ENCODE measurements around the gene SLC4A11.

The SLC4A11 gene

GRCh38 chr20:3246682-3247081 is 7.7 kb upstream of the SLC4A11 start:
- DNase-seq (ENCODE audit: low read depth in 2 of 2) = no peak

- DNase-seq (ENCODE audit: low read depth in 2 of 2) = no peak
Measured at GRCh38 chr20:3245711-3246110, 6.7 kb upstream of the SLC4A11 start.

DNA sequence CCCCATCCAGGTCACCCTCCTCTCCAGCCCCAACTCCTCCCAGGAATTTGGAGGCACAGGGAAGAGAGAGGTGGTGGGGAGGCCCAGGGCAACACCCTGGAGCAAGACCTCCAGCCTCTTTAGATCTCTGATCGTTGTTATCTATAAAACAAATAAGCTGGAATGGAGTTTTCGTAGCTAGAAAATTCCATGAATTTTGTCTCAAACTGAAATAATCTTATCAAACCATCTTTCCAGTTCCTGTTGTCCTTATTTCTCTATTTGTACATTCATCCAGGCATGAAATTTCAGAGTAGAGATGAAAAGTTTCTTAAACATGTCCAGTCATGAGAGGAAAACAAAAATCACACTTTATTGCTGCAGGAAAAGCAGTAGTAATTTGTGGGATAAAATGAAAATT is 6.2 kb upstream of the SLC4A11 start:
- DNase-seq (ENCODE audit: low read depth in 2 of 2) = no peak

GRCh38 chr20:3244613-3245012 is 5.6 kb upstream of the SLC4A11 start:
- DNase-seq (ENCODE audit: low read depth in 2 of 2) = no peak

DNA sequence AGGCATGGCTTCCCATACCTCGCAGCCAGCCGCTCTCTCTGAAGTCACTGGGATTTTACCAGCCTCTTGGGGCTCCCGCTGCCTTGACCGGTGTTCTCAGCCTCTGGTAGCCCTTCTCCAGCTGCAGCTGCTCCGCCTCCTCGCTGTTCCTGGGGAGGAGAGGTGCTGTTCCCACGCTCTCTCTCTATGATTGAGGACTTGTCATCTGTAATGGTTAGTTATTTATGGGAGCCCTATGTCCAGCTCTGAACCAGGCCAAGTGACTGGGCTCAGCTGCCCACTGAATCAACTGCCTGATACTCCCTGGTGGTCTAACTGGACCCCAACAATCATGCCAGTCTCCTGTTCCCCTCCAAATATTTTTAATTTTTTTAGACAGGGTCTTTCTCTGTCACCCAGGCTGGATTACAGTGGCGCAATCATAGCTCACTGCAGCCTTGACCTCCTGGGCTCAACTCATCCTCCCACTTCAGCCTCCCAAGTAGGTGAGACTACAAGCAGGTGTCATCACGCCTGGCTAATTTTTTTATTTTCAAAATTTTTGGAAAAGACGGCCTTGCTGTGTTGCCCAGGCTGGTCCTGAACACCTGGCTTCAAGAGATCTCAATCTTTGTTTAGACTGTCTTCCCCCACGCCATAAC is 4.8 kb upstream of the SLC4A11 start:
- DNase-seq (ENCODE audit: low read depth in 2 of 2) = no peak

DNA sequence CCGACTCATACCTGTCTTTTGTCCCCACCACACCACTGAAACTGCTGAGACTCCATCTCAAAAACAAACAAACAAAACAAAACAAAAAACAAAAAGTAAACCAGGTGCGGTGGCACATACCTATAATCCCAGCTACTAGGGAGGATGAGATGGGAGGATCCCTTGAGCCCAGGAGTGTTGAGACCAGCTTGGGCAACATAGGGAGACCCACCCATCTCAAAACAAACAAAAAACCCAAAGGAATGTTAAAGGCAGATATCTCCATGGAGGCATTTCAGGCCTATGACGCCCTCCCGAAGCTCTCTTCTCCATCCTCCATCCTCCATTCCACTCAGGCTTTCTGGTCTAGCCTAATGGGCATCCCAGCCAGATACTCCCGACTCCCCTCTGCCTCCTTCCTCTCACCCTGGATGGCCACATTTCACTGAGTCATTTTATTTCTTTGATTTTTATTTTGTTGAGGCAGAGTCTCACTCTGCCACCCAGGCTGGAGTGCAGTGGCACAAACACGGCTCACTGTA is 3.2 kb upstream of the SLC4A11 start:
- no peak for DNase-seq (ENCODE audit: low read depth in 2 of 2)

DNA sequence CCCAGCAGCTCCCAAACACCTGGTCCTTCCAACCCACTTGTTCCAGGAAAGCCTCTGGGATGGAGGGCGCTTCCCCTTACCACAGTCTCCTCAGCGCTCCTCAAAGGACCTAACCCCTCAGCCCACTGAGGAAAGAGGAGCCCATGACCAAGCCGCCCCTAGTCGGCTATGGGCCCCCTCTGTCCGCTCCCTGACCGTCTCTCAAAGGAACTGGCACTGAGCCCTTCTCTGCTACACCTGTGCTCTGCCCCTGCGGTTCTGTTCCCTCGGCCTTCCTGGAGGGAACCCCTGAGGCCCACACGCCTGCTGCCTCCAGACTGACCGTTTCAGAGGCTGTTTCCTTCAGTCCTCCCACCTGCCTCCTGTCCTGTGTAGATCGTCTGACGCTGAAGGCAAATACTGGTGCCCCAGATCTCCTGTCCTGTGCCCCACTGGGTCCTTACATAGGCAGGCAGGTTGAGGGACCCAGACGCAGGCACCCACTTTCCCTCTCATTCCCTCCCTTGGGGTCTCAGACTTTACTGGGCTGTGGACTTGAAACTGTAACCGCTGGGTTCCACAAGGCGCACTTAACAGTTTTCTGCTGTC is 1.9 kb upstream of the SLC4A11 start:
- DNase-seq (ENCODE audit: low read depth in 2 of 2) = no peak

GRCh38 chr20:3239867-3240775 is 1.1 kb upstream of the SLC4A11 start:
- no peak for DNase-seq (ENCODE audit: low read depth in 2 of 2)

- no peak for DNase-seq (ENCODE audit: low read depth in 2 of 2)
Measured at GRCh38 chr20:3238616-3239025, 369 bp downstream of the SLC4A11 start.

- DNase-seq (ENCODE audit: low read depth in 2 of 2) = no peak
Measured at GRCh38 chr20:3237958-3238615, 903 bp downstream of the SLC4A11 start.

- DNase-seq (ENCODE audit: low read depth in 2 of 2) = no peak
Measured at GRCh38 chr20:3237011-3237957, 1.7 kb downstream of the SLC4A11 start.

DNA sequence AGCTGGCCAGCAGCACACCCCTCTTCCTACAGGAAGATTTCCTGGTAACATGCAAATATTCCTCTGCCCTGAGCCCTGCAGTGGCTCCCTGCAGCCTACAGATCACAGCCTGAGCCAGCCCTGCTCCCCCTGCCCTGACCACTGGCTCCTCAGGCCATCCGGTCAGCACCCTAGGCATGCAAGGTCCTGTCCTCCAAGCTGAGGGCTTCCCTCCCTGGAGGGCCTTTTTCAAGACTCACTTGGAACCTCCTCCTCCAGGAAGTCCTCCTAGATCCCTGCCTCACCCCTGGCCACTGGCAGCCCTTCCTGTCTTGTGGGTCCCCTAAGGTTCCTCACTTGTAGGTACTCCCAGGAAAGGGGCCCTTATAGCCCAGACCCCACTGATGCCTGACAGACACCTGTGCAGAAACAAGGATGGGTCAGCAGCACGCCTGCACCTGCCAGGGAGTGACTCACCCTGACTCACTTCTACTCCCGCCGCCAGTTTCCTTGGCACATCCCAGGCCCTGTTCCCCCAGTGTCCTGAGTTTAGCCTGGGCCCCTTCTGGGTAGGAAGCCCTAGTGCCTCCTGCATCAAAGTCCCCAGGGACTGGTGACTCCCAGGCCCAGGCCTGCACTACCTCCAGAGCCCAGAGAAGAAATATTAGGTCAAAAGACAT is 3.2 kb downstream of the SLC4A11 start:
- DNase-seq (ENCODE audit: low read depth in 2 of 2) = no peak

- DNase-seq (ENCODE audit: low read depth in 2 of 2) = no peak
Measured at GRCh38 chr20:3233991-3234498, 4.9 kb downstream of the SLC4A11 start.

DNA sequence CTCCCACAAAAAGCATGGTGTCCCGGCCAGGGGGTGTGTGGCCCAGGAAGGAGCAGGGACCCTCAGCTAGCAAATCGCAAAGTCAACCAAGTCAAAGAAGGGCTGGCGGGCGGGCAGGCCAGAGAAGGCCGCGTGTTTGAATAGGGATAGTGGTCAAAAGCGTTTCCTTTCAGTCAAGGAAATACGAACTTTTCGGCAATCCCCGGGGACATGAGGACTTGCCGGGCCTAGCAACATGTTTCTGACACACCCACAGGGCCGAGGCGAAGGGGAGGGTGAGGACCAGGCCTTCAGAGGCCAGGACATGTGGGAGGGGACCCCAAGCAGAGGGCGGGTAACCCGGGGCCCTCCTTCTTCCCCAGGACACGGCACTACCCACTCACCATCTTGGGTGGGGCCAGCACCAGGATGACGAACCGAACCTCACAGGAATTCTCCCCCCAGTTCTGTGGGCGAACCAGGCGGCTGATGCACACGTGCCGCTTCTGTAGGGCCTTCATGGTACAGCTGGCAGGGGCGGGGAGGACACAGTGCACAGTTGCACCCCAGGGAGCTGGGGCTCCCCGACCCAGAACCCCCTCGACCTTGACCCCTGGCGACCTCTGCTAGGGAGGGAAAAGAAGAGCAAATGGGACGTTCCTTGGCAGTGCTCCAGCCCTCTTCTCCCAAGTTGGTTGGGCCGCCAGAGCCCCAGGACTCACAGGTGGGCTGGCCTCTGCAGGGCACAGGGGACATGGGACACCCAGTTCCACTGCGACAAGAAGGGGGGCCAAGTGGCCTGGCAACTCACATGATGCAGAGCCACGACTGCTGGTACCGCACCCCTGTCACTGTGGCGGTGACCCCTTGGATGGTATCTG is 5.6 kb downstream of the SLC4A11 start:
- DNase-seq (ENCODE audit: low read depth in 2 of 2) = no peak

GRCh38 chr20:3231889-3232588 is 7.0 kb downstream of the SLC4A11 start:
- DNase-seq (ENCODE audit: low read depth in 2 of 2) = no peak

- no peak for DNase-seq (ENCODE audit: low read depth in 2 of 2)
Measured at GRCh38 chr20:3231116-3231515, 7.9 kb downstream of the SLC4A11 start.

GRCh38 chr20:3229798-3230197 is 9.2 kb downstream of the SLC4A11 start:
- DNase-seq (ENCODE audit: low read depth in 2 of 2) = no peak

DNA sequence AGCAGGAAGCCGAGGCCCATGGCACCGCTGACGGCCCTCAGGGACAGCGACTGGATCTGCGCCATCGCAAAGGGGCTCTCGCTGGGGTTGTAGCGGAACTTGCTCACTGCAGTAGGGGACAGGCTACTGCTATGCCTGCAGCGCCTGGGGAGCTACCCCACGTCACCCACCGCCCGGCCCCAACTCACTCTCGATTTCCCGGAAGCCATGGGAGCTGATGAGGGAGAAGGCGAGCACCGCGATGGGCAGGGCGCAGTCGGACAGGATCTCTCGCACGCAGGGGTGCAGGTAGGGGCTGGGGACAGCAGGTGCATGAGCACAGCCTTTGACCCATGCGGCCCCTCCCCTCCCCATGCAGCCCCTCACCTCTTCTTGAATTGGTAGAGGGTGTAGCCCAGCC is 9.8 kb downstream of the SLC4A11 start:
- DNase-seq (ENCODE audit: low read depth in 2 of 2) = no peak

- no peak for DNase-seq (ENCODE audit: low read depth in 2 of 2)
Measured at GRCh38 chr20:3228750-3229032, 10.3 kb downstream of the SLC4A11 start.
